ENCODE data around the gene TSPAN12.

The TSPAN12 gene

GRCh38 chr7:120832803-120833202 lies 25.1 kb downstream of the TSPAN12 start:
- intact Hi-C loops (cut with micrococcal nuclease), result no loop called here
- Mint-ChIP-seq H3K27me3 (no peaks in the 10 kb centered on the region), H3K4me3 (no peak overlapping the region), H3K9me3 (no peaks in the 10 kb centered on the region), H3K27ac (no peak overlapping the region), H3K36me3 (ENCODE audit: low read depth) (no peaks in the 10 kb centered on the region), H3K4me1 (ENCODE audit: low read depth) (no peaks in the 10 kb centered on the region)

GRCh38 chr7:120831260-120831659 lies 26.7 kb downstream of the TSPAN12 start:
- intact Hi-C loops (cut with micrococcal nuclease), result no loop called here
- Mint-ChIP-seq H3K4me3 (no peak overlapping the region), H3K27me3 (no peaks in the 10 kb centered on the region), H3K27ac (no peak overlapping the region), H3K4me1 (ENCODE audit: low read depth) (no peaks in the 10 kb centered on the region), H3K9me3 (no peaks in the 10 kb centered on the region), H3K36me3 (ENCODE audit: low read depth) (no peaks in the 10 kb centered on the region)

DNA sequence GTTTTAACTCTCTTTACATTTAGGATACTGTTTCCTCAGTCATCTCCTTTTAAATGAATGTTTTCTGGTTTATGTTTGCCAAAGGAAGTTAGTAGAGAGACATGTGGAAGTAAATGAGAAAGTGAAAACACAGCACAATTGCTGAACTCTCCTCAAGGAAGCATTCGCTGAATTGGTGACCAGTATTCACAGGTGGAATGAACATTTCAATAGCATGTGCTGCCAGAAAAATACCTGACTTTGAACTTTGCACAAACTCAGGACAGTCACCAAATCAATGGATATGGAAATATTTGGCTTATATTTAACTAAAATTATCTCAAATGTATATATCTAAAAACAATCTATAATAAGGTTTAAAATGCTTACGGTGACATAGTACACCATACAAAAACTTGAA lies 28.5 kb downstream of the TSPAN12 start:
- intact Hi-C loops (cut with micrococcal nuclease), result no loop called here
- Mint-ChIP-seq H3K27me3 (no peaks in the 10 kb centered on the region), H3K4me1 (ENCODE audit: low read depth) (no peaks in the 10 kb centered on the region), H3K36me3 (ENCODE audit: low read depth) (no peaks in the 10 kb centered on the region), H3K4me3 (no peak overlapping the region), H3K27ac (no peak overlapping the region), H3K9me3 (no peaks in the 10 kb centered on the region)

DNA sequence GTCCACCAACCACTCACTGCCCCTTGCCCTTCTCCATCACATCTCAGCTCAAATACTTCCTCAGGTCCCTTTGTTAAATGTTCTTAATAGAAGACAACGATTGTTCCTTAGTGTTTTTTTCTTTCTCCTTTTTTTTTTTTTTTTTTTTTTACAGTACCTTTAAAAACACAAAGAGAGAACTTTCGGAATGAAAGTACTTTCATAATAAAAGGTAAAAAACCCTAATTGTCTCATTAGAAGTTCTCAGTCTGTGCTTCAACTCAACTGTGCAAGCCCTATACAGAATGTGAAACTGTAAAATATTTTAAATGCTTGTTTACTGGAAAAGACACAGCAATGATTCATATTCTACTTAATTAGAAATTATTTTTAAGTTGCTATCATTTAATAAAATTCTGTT lies 29.4 kb downstream of the TSPAN12 start:
- intact Hi-C loops (cut with micrococcal nuclease), result no loop called here
- no peaks in the 10 kb centered on the region for H3K36me3 Mint-ChIP-seq (ENCODE audit: low read depth)
- no peaks in the 10 kb centered on the region for H3K4me1 Mint-ChIP-seq (ENCODE audit: low read depth)

DNA sequence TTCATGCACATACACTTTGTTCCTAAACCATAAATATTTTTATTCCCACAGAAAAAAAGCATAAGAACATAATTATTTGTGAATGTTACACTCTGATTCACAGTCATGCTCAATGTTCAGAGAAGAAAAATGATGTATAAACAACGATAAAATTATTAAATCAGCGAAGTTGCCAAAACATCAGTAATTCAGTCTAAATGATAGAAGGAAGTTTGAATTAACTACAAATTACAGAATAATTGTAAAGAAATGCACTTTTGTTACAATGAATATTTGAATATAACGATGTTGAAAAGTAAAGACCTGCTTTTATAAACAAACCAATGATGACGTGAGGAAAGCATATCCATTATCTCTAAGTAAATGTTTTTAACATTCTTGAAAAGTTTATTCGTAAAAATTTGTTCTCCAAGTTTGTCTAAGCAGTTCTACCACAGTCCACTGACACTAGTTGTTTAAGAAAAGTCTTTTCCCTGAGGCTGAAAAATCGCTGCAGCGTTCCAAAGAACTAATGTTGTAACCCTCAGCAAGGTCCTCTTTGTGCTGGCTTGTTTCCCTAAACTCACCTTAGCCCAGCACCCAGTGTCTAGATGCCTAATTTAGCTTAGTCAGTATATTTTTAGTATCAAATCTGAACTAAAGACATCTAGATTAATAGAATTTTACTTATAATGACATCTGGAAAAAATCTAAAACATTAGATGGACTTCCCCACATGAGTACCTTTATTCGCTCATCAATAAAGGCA lies 30.4 kb downstream of the TSPAN12 start:
- H3K9me3 Mint-ChIP-seq, result no peaks in the 10 kb centered on the region
- intact Hi-C loops (cut with micrococcal nuclease), result no loop called here
- H3K4me3 Mint-ChIP-seq, result no peak overlapping the region
- H3K27me3 Mint-ChIP-seq, result no peaks in the 10 kb centered on the region
- H3K27ac Mint-ChIP-seq, result no peak overlapping the region
- H3K36me3 Mint-ChIP-seq (ENCODE audit: low read depth), result no peaks in the 10 kb centered on the region
- H3K4me1 Mint-ChIP-seq (ENCODE audit: low read depth), result no peaks in the 10 kb centered on the region

More for the DNA sequence above, 29.4 kb downstream of the TSPAN12 start:
- no peaks in the 10 kb centered on the region for H3K27me3 Mint-ChIP-seq
- H3K9me3 Mint-ChIP-seq, result no peaks in the 10 kb centered on the region
- no peak overlapping the region for H3K27ac Mint-ChIP-seq
- no peak overlapping the region for H3K4me3 Mint-ChIP-seq

DNA sequence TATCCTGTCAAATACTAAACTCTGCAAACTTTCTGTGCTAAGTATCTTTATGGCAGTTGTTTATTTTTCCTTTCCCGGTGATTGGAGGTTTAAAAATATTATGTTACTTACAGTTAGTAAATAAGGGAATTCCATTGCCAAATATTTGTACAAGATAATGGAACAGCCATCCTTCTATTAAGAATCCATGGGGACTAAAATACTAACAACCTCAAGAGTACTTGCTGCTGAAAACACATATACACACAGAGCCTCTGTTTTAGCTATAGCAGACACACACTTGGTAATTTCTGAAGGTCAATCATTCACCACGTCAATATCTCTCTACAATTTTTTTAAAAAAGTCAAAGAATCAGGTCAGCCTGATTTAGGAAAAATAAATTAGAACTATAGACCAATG lies 32.4 kb downstream of the TSPAN12 start:
- Mint-ChIP-seq H3K4me1 (ENCODE audit: low read depth) (no peaks in the 10 kb centered on the region), H3K9me3 (no peaks in the 10 kb centered on the region), H3K27ac (no peak overlapping the region), H3K36me3 (ENCODE audit: low read depth) (no peaks in the 10 kb centered on the region), H3K27me3 (no peaks in the 10 kb centered on the region), H3K4me3 (no peak overlapping the region)
- intact Hi-C loops (cut with micrococcal nuclease), result no loop called here

DNA sequence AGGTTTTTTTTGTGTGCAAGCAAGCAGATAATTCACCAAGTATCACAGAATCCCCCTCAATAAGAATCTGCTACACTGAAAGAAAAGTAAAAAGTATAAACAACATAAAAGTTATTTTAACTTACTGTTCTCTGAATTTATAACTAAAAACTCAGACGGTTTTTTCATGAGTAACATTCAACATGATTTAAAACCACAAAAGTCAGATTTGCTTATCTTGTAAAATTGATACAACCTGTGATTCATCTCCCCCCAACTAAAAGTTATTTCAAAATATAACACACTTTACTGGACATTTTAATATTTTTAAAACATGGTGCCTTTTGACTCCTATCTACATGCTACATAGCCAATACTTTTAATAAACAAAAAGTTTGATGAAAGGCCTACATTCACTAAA lies 32.8 kb downstream of the TSPAN12 start:
- H3K4me3 Mint-ChIP-seq, result no peak overlapping the region
- intact Hi-C loops (cut with micrococcal nuclease), result no loop called here
- no peaks in the 10 kb centered on the region for H3K4me1 Mint-ChIP-seq (ENCODE audit: low read depth)
- no peaks in the 10 kb centered on the region for H3K27me3 Mint-ChIP-seq
- H3K9me3 Mint-ChIP-seq, result no peaks in the 10 kb centered on the region
- H3K36me3 Mint-ChIP-seq (ENCODE audit: low read depth), result no peaks in the 10 kb centered on the region
- H3K27ac Mint-ChIP-seq, result no peak overlapping the region

- Mint-ChIP-seq H3K9me3 (no peaks in the 10 kb centered on the region), H3K27ac (no peak overlapping the region), H3K4me3 (no peak overlapping the region), H3K27me3 (no peaks in the 10 kb centered on the region), H3K36me3 (ENCODE audit: low read depth) (no peaks in the 10 kb centered on the region), H3K4me1 (ENCODE audit: low read depth) (no peaks in the 10 kb centered on the region)
- intact Hi-C loops (cut with micrococcal nuclease), result no loop called here
These were observed 38.1 kb downstream of the TSPAN12 start for GRCh38 chr7:120819861-120820260.

GRCh38 chr7:120817851-120818250 lies 40.1 kb downstream of the TSPAN12 start:
- Mint-ChIP-seq H3K4me3 (no peak overlapping the region), H3K9me3 (no peaks in the 10 kb centered on the region), H3K36me3 (ENCODE audit: low read depth) (no peaks in the 10 kb centered on the region), H3K4me1 (ENCODE audit: low read depth) (no peaks in the 10 kb centered on the region), H3K27me3 (no peaks in the 10 kb centered on the region), H3K27ac (no peak overlapping the region)
- intact Hi-C loops (cut with micrococcal nuclease), result no loop called here

GRCh38 chr7:120814253-120814939 lies 43.5 kb downstream of the TSPAN12 start:
- intact Hi-C loops (cut with micrococcal nuclease), result no loop called here
- H3K27ac Mint-ChIP-seq, result no peak overlapping the region
- no peak overlapping the region for H3K4me3 Mint-ChIP-seq
- H3K27me3 Mint-ChIP-seq, result no peaks in the 10 kb centered on the region
- no peaks in the 10 kb centered on the region for H3K9me3 Mint-ChIP-seq
- no peaks in the 10 kb centered on the region for H3K36me3 Mint-ChIP-seq (ENCODE audit: low read depth)
- no peaks in the 10 kb centered on the region for H3K4me1 Mint-ChIP-seq (ENCODE audit: low read depth)

- Mint-ChIP-seq H3K4me1 (ENCODE audit: low read depth) (no peaks in the 10 kb centered on the region), H3K27me3 (no peaks in the 10 kb centered on the region), H3K36me3 (ENCODE audit: low read depth) (no peaks in the 10 kb centered on the region), H3K9me3 (no peaks in the 10 kb centered on the region), H3K27ac (no peak overlapping the region), H3K4me3 (no peak overlapping the region)
- intact Hi-C loops (cut with micrococcal nuclease), result no loop called here
These were observed 44.2 kb downstream of the TSPAN12 start for GRCh38 chr7:120813546-120814252.

GRCh38 chr7:120813089-120813488 lies 44.9 kb downstream of the TSPAN12 start:
- Mint-ChIP-seq H3K4me3 (no peak overlapping the region), H3K27ac (no peak overlapping the region), H3K36me3 (ENCODE audit: low read depth) (no peaks in the 10 kb centered on the region), H3K27me3 (no peaks in the 10 kb centered on the region), H3K4me1 (ENCODE audit: low read depth) (no peaks in the 10 kb centered on the region), H3K9me3 (no peaks in the 10 kb centered on the region)
- intact Hi-C loops (cut with micrococcal nuclease), result no loop called here

DNA sequence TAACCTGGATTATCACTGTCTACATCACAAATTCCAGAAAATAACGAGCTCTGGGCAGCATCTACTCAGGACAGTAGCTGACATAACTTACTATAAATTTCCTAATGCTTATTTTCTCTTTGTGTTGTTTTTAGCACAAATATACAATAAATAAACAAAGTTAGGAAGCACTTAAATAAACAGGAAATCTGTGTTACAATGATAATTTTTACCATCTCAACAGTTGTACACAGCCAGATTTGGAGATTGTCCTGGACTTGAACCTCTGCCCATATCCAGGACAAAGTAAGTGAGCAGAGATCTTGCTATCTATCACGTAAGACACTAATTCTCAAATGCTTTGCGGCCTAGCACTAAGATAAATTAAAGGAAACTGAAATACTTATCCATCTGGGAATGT lies 48.7 kb downstream of the TSPAN12 start:
- Mint-ChIP-seq H3K4me3 (no peak overlapping the region), H3K4me1 (ENCODE audit: low read depth) (no peaks in the 10 kb centered on the region), H3K27ac (no peak overlapping the region), H3K36me3 (ENCODE audit: low read depth) (no peaks in the 10 kb centered on the region), H3K27me3 (no peaks in the 10 kb centered on the region), H3K9me3 (no peaks in the 10 kb centered on the region)
- intact Hi-C loops (cut with micrococcal nuclease), result no loop called here

DNA sequence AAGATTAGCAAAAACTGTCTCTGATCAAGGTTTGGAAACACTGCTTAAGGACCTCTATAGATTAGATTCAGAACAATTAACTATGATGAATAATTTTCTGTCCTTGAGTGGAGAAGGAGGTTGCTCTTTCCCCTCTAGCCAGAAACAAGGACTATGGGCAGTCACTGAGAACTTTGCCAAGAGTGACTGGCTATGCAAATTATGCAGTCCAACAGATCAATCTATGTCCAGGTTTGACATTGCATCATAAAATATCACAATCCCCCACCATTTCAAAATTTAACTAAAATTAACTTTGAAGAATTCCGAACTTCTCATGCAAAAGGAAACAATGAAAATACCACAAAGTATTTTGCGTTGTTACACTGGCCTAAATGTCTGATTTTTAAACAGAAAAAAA lies 50.6 kb downstream of the TSPAN12 start:
- Mint-ChIP-seq H3K27me3 (no peaks in the 10 kb centered on the region), H3K9me3 (no peaks in the 10 kb centered on the region), H3K36me3 (ENCODE audit: low read depth) (no peaks in the 10 kb centered on the region), H3K4me3 (no peak overlapping the region), H3K4me1 (ENCODE audit: low read depth) (no peaks in the 10 kb centered on the region), H3K27ac (no peak overlapping the region)
- intact Hi-C loops (cut with micrococcal nuclease), result loop anchor here (2.0 kb wide), 1 partner anchor 133 kb away; no protein-coding TSS in a partner anchor
